CD4-positive, alpha-beta T cell treated with Interleukin-2 at 100 ng/mL for 4 hours (primary cell): ENCODE measurements around the gene BLM.
"Not testable (repeated sequence)": the region's sequence is repeated elsewhere in the genome, so short reads cannot be mapped to it uniquely, and the experiment has no call there.

ENCODE experiments used
- DNase-seq: peaks from one replicate; pipeline ENCODE4 v3.0.0-alpha.2; 2020; ENCODE audit warnings: low spot score

BLM gene

GRCh38 chr15:90740545-90740944 is 23.4 kb downstream of the BLM start:
- not testable (repeated sequence) for DNase-seq

GRCh38 chr15:90742087-90742486 is 24.9 kb downstream of the BLM start:
- no peak for DNase-seq

- no peak for DNase-seq
These were observed 26.3 kb downstream of the BLM start for GRCh38 chr15:90743407-90743806.

GRCh38 chr15:90744759-90745402 is 27.7 kb downstream of the BLM start:
- no peak for DNase-seq

- peak; percentile 14 for DNase-seq
These were observed 32.6 kb downstream of the BLM start for GRCh38 chr15:90749754-90750153.

- DNase-seq: peak; percentile 5
These were observed 33.0 kb downstream of the BLM start for GRCh38 chr15:90750186-90750585.

GRCh38 chr15:90751300-90751825 is 34.2 kb downstream of the BLM start:
- DNase-seq: no peak

- no peak for DNase-seq
These were observed 39.8 kb downstream of the BLM start for GRCh38 chr15:90756916-90757315.

- DNase-seq: no peak
These were observed 40.3 kb downstream of the BLM start for GRCh38 chr15:90757461-90757860.

GRCh38 chr15:90760661-90761232 is 43.6 kb downstream of the BLM start:
- DNase-seq: no peak

GRCh38 chr15:90761629-90762028 is 44.5 kb downstream of the BLM start:
- no peak for DNase-seq

- no peak for DNase-seq
These were observed 45.0 kb downstream of the BLM start for GRCh38 chr15:90762109-90762508.

- no peak for DNase-seq
These were observed 46.4 kb downstream of the BLM start for GRCh38 chr15:90763366-90764099.

- no peak for DNase-seq
These were observed 48.4 kb downstream of the BLM start for GRCh38 chr15:90765531-90765930.

- DNase-seq: no peak
These were observed 48.8 kb downstream of the BLM start for GRCh38 chr15:90765966-90766365.

- DNase-seq: no peak
These were observed 52.2 kb downstream of the BLM start for GRCh38 chr15:90769375-90769774.

- DNase-seq: no peak
These were observed 56.3 kb downstream of the BLM start for GRCh38 chr15:90773485-90773884.

- DNase-seq: no peak
These were observed 57.8 kb downstream of the BLM start for GRCh38 chr15:90774731-90775514.

- peak; percentile 15 for DNase-seq
These were observed 63.8 kb downstream of the BLM start for GRCh38 chr15:90780916-90781315.

GRCh38 chr15:90782442-90782841 is 65.3 kb downstream of the BLM start:
- DNase-seq: no peak

- DNase-seq: no peak
These were observed 70.7 kb downstream of the BLM start for GRCh38 chr15:90787881-90788280.

- no peak for DNase-seq
These were observed 72.3 kb downstream of the BLM start for GRCh38 chr15:90789462-90789861.
